MV-4-11 (cell line): ENCODE results near the gene ZACN.
"Not testable (repeated sequence)": the region's sequence is repeated elsewhere in the genome, so short reads cannot be mapped to it uniquely, and the experiment has no call there.

ENCODE experiments used
- DNase-seq: peaks from one replicate; lab custom pipeline; 2025; lab: John Stamatoyannopoulos, UW

ZACN gene

DNA sequence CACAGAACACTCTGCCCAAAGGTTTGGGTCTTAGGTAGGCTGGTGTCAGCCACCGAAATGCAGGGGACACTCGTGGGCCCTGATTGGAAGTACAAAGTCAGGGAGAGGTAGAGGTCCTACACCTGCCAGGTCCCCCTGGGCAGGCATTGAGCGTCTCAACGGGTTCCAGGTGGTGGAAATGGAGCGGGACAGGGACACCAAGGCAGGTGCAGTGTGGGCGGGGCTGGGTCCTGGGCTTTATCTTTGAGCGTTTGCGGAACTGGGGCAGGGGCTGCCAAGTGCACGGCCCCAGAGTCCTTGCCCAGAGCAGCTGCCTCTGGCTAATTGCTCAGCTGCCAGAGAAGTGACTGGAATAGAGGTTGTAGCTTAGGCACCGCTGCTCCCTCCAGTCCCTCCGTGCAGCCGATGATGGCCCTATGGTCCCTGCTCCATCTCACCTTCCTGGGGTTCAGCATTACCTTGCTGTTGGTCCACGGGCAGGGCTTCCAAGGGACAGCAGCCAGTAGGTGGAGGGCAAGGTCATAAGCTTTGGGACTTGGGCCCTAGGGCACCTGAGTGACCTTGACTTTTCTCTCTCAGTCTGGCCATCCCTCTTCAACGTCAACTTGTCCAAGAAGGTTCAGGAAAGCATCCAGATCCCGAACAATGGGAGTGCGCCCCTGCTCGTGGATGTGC lies at the start of gene ZACN:
Gene ZACN, plus strand, starts transcription at position 323 of the 675 bp plus-strand sequence. Its CDS starts 83 bp downstream, at position 406.
- DNase-seq = no peak

DNA sequence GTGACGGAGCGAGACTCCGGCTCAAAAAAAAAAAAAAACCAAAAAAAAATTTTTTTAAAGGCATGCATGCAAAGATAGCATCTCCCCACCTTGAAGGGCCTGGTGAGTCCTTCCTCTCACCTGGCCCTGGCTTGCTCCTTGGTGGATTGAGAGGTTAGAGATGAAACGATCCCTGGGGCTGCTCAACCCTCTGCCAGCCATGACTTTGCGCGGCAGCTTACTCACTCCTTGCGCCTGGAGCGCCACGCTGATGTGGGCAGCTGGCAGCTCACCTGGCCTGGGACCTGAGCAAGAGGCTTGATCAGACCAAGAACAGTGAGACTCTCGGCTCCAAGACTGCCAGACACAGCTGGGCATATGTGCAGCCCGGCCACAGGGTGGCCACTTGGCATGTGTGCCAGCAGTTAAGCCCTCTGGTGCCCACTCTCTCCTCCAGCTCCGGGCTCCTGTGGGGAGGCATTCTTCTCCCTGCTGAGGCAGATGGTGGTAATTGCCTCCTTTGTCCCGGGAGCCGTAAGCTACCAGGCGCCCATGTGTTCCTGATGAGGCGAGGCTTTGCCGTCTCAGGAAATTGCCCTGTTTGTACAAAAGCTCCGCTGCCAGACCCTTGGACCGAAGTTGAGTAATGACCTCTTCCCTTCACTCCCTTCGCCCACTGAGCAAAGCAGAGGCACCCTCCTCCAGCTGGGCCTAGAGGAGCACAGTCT lies 46.8 kb upstream of the ZACN start:
- DNase-seq = no peak

GRCh38 chr17:76032780-76033108 lies 46.2 kb upstream of the ZACN start:
- no peak for DNase-seq

DNA sequence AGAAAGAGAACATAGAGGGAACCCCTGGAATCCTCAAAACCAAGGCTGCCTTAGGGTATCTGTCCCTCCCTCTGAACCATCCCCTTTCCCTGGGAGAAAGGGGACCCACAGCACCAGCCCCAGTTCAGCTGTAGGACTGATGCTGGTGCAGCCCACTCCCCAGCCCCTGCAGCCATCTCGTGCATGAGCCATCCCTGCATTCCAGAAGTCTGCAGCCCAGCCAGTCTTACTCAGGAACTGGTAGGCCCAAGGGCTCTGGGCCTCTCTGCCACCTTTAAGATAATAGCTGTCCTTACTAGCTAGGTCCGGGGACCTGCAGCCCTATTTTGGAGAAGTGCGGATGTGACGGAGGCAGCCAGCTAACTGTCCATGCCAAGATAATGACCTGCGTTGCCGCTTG lies 45.8 kb upstream of the ZACN start:
- DNase-seq = no peak

DNA sequence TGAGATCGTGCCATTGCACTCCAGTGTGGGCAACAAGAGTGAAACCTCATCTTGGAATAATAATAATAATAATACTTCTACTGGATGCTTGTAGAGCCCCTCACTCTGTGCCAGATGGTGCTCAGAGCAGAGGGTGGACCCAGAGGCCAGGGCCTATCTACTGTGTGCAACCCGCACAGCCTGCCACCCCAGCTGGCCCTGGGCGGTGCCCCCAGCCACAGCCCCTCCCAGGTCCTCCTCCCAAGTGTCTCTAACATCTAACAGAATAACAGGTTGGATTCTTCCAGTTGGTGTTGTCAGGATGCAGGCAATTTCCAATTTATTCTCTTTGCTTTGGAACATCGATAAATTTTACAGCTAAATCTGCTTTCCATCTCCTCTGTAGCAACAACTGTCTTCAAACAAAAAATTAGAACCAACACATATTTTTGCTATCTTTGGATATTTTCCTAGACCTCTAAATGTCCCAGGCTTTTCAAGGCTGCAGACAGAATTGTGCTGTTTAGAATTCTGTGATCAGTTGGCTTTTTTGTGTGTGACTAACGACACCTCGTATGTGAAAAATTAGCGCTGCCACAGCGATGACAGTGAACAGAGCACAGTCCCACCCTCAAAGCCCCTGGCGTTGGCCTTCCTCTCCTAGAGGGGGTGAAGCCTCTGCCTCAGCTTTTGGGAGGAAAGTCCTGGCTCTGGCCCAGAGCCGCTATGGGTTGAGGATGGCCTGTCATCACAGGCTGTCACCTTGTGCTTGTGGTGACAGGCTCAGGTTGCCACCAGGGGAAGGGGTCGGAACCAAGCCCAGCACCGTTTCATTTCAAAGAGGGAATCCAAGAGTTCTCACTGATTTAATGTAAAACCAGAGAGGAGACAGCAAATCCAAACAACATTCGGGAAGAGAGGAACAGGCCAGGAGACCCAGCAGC lies 44.3 kb upstream of the ZACN start:
- no peak for DNase-seq

DNA sequence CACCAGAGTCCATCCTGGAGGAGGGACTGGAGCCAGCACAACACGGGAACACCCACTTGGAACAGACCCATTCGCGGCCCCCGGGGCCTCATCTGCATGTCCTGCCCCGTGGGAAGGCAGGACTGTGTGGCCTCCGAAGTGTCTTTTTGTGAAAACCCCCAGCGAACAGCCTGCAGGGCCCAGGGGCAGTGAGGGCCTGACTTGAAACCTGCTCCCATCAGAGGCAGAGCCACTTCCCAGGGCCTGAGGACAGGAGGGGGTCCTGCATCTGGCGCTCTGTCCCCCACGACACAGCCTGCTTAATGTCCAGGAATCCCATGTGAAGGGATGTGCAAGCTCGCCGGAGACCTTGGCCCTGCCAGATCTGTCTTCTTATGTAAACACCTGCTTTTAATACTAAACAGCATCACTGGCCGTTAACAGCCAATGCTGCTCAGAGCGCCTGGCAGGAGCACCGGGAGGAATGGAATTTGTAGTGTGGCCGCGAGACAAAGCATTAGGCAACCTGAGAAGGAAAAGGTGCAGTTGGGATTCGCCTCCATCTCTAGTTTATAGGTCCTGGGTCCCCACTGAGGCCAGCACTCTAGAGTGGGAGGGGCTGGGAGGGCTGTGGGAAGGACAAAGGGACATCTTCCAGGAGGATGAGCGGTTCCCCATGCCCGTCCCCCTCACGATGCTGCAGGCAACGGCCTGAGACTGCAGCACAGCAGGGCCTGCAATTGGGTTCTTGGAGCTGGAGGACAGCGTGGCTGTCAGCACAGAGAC lies 42.3 kb upstream of the ZACN start:
- no peak for DNase-seq

- DNase-seq = no peak
Observed at GRCh38 chr17:76038050-76038449, 40.9 kb upstream of the ZACN start.

DNA sequence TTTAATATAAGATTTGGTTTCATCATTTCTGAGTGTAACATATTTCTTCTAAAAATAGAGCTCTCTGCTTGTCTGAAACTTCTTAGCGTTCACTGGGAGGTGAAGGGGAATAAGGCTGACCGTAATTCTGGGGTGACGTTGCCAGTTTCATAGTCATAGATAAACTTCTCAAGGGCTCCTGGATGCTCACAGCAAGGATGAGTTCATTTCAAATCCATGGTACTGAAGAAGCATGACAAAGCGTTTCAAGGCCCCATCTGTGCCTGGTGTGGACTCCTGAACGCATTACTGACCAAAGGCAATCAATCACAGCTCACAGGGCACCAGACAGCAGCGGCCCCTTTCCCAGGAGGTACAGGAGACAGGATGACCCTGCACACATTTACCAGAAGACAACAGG lies 39.9 kb upstream of the ZACN start:
- DNase-seq = no peak

DNA sequence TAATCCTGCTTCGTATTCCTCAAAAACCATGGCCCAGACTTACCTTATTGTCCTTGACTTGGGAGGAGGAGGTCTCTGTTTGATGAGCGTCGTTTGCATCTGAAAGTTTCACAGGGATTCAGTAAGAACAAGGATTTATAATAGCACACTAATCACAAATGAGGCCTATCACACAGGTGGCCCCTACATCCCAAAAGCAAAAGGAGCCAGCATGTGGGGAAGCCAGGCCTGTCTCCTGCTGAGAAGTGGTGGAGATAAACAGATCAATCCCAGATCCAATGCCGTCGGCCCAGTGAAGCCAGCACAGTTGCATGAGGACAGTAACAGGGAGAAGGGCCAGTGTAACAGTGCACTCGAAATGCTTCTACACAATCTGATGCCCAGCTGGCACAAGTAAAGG lies 38.6 kb upstream of the ZACN start:
- DNase-seq = no peak

GRCh38 chr17:76042868-76043267 lies 36.1 kb upstream of the ZACN start:
- DNase-seq = not testable (repeated sequence)

- not testable (repeated sequence) for DNase-seq
Observed at GRCh38 chr17:76044475-76045007, 34.4 kb upstream of the ZACN start.

DNA sequence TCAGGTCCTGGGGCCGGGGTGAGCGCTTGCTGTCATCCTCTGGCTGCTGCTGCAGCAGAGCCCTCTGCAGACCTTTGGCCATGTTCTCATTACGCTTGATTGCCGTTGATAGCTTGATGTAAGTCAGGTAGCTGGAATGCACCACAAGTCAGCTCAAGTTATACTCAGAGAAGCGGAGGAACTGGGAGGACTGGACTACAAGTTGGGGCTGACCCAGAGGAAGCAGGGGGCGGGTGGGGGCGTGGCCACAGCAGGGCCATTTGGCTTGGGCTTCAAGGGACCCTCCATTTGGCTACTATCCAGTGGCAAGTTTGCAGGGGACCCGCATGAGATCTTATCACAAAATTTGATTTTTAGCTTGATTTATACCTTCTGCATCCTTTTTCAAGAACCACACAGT lies 32.9 kb upstream of the ZACN start:
- no peak for DNase-seq

GRCh38 chr17:76048025-76048605 lies 30.9 kb upstream of the ZACN start:
- peak; percentile 89 for DNase-seq

DNA sequence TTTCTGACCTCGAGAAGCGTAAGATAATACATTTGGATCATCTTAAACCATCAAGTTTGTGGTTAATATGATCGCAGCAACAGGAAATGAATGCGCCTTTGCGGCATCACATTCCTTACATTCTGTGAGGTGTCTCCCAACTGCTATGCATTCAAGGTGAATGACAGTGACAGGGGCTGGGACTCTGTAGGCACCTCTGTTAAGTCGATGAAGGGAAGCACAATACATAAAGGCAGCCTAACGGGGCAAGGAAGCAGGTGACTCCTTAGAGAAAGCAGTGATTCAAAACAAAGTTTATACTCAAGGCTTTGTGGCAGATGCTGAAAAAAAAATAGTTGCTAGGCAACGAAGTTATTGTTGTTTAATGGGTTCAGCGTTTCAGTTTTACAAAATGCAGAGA lies 30.3 kb upstream of the ZACN start:
- no peak for DNase-seq

DNA sequence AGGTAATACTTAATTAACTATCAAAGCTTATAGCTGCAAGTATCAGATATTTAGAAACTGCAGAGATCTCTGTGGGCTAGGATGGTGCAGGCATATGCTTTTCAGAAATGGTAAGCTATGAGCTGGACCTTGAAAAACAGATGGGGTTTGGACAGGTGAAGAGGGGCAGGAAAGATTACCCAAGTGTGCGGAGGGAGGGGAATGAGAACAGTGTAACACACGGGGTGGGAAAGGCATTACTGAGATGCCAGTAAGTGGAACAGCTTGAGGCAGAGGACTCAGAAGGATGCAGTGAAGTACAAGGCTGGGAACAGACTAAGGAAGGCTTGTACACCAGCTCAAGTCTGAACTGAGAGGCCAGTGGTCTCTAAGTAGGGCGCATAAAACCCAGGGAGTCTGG lies 29.7 kb upstream of the ZACN start:
- DNase-seq = no peak

DNA sequence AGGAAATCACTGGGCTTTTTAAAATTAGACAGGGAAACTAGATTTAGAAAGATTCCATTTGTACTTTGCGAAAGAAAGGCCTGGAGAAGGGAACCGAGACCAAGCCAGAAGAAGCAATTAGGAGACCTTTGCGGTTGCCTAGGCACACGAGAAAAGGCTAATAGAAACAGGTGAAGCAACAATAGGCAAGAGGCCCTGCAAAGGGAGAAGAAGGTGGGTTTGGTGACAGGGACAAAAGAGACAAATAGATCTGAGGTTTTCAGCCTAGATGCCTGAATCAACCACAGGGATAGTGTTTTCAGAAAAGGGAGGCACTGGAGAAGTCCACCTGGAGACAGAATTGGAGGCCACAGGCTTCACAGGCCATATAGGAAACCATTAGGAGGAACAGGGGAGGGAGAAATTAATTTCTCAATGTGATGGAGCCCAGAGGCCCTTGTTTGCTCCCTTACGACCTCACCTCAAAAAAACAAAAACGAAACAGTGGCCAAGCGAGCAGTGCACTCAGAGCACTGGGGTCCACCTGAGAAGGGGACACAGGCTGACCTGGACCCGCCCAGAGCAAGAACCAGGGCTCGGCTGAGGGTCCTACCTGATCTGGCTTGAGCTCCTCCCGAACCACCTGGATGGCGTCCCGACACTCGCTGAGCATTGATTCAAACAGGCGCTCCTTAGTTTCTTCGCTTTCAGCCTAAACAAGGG lies 29.0 kb upstream of the ZACN start:
- DNase-seq = peak; percentile 28

GRCh38 chr17:76050538-76051467 lies 28.2 kb upstream of the ZACN start:
- no peak for DNase-seq

DNA sequence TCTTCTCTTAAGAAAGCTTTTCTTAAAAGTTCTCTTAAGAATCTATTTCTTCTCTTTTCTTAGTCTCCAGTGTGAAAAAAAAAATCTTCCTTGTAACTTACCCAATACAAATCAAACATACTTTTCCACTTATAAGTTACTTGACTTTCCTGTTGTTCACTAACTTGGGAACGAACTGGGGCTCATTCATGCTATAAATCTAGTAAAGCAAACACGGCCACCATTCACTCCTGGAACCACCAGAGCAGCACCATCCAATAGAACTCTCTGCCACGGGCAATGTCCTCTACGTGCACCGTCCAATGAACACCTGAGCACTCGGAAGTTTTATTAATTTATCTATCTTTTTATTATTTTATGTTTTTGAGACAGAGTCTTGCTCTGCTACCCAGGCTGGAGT lies 27.4 kb upstream of the ZACN start:
- DNase-seq = no peak

GRCh38 chr17:76053246-76054111 lies 25.5 kb upstream of the ZACN start:
- peak; percentile 65 for DNase-seq
